Forelimb muscle (tissue), 1 donor: ENCODE data around the gene LINS1. TPM values are rescaled to one million over a fixed set of nuclear protein-coding genes. Genes with fewer than 3 reads are reported as not detected.

ENCODE experiments used
- DNase-seq: peaks from one replicate; pipeline ENCODE4 v3.0.0-alpha.2; 2013; ENCODE audit warnings: low read depth
- polyA plus RNA-seq: library from polyadenylated mRNA; unstranded; fragments of 120-200 nt; gene quantifications from one replicate; pipeline ENCODE4 v1.2.1, GENCODE V29; 2013; ENCODE audit not compliant: insufficient read length

Gene LINS1, protein sequence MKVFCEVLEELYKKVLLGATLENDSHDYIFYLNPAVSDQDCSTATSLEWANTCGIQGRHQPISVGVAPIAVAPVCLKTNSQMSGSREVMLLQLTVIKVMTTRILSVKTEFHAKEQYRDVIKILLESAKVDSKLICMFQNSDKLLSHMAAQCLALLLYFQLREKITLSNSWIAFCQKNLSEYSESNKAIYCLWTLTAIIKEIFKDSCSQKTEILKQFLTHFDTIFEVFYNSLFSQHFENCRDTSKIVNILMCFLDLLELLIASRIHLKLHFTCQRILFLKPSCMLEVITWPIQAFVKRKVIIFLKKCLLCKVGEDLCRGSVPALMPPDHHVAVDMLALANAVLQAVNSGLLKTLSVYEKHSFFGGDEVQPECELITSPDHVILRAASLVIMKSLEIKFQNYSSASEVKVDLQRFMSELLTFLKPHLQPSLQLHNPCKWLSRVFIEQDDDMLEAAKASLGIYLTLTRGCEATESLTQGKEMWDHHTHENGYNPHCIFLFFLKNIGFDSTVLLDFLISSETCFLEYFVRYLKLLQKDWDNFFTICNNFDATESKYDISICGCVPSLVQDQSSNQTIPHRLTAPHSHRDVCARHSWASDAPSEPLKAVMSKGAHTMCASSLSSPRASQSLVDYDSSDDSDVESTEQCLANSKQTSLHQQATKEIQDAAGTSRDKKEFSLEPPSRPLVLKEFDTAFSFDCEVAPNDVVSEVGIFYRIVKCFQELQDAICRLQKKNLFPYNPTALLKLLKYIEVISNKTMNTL
- 14.6 TPM for polyA plus RNA-seq

GRCh38 chr15:100602064-100602822, at the start of gene LINS1, which contains the start of gene ASB7:
TSS of gene LINS1 (minus strand) at chr15:100602184. CDS start at chr15:100580842, 21,342 bp downstream.
TSS of gene ASB7 (plus strand) at chr15:100602589. CDS start at chr15:100612217, 9,628 bp downstream.
- peak; percentile 100 for DNase-seq

GRCh38 chr15:100651253-100651652, 49.3 kb upstream of the LINS1 start:
- peak; percentile 53 for DNase-seq

DNA sequence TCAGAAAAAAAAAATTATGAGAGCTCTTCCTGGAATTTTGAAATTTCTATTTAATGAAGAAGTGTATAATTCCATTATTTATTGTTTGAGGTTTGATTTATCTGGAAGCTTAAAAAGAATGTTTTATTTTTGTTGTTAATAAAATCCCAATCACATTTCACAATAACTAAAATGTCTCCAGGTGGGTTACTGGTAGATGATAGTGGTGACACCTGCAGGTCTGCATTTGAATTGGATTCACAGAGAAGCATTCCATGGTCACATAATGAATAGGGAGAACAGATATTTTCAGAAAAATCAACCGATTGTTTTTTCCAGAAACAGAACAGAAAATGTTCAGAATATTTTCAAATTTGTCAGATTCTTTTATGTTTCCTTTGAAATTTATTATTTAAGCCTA, 48.7 kb upstream of the LINS1 start:
- no peak for DNase-seq

GRCh38 chr15:100648951-100649350, 47.0 kb upstream of the LINS1 start:
- no peak for DNase-seq

DNA sequence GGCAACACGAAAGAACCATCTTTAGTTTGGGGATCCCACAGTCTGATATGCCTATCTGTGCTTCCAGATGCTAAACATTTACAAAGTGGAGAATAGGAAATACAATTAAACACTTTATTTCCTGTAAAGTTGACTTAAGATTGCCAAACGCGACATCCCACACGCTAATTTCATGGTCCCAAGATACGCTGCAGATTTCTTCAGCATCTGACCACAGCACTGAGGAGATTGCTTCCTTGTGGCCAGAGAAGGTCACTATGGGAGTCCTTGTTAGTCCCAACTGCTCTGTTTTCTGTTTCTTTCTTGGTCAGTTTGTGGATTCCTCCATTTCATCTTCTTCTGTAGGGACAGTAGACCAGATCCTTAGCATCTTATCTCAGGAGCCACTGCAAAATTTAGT, 43.7 kb upstream of the LINS1 start:
- no peak for DNase-seq

DNA sequence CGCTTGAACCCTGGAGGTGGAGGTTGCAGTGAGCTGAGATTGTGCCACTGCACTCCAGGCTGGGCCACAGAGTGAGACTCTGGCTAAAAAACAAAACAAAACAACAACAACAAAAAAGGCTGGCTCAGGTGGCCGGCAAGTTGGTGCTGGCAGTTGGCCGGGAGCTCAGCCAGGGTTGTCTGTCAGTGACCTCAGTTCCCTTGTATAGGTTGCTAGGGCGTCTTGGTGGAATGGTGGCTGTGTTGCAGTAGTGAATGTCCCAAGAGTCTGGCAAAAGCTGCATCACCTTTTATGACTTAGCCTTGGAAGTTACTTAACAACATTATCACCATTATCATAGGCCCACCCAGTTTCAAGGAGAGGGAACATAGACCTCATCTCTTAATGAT, 41.0 kb upstream of the LINS1 start:
- no peak for DNase-seq

DNA sequence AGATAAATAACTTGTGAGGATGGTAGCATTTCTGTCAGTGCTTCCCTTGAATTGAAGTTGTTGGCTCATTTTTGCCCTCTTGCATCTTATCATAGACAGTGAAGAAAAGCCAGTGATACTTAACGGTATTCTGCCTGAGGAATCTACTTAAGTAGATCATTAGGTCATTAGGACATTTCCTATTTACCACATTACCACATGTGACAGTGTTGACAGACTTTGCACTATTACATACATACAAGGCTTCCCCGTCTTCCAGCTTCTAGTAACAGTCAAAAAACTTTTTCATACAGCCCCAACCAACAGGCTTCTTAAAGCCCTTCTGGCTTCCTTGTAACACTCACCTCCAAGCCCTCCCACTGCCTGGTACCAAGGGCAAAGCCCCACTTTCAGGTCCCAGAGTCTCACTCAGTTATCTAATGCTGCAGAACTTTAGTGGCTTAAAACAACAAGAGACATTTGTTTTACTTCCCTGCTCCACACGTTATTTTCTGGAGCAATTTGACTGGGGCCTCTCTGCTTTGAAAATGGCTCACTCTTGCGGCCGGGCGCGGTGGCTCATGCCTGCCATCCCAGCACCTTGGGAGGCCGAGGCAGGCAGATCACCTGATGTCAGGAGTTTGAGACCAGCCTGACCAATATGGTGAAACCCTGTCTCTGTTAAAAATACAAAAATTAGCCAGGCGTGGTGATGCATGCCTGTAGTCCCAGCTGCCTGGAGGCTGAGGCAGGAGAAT, 40.4 kb upstream of the LINS1 start:
- DNase-seq, result no peak

DNA sequence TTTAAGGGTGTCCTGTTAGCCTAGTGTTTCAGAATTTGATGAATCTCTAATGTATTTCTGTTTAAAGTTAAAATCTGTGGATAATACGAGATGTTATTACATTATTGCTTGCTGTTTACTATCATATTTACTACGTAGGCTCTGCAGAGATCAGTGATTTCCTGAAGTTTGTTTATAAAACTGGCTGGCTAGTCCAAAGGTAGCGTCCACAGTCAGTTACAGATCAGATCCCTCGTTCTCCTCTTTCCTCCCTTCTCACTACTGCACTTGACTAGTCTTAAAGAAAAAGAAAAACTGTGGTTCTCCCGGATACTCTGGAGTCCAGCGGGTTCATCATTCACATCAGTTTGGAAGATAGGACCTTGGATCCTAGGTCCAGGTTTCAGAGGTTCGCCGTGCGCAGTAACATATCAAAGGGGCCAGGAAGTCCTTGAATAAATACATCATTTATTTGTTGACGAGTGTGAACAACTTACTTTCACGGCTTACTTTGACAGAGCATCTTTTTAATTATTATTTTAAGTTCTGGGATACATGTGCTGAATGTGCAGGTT, 36.3 kb upstream of the LINS1 start:
- no peak for DNase-seq

DNA sequence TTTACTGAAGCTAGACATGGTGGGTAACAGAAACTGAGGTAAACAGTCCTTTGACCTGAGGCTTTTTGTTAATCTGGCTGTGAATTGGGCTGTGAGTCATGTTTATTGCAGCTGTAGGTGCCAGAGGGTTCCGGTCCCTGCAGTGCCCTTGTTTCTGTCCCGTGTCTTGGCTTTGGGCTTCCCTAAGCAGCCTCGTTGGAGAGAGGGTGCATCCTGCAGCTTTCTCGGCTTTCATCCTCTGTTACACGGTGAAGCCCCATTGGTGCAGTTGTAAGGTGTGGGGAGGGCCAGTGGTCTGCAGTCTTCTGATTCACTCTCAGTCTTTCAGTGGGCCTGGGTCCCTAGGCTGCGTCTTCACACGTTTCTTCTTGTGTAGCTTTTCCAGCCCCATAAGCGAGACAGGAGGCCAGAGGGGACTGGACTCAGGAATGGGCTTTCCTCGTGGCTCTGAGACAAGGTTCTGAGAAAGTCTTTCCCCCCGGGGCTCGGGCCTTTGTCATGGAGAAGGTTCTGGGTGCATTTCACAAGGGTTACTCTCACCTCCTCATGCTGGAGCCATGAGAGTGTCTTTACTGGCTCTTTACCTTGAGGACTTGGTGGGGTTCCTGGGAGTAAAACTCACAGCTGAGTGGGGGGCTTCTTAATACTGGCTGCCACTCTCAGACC, 33.6 kb upstream of the LINS1 start:
- DNase-seq, result no peak

DNA sequence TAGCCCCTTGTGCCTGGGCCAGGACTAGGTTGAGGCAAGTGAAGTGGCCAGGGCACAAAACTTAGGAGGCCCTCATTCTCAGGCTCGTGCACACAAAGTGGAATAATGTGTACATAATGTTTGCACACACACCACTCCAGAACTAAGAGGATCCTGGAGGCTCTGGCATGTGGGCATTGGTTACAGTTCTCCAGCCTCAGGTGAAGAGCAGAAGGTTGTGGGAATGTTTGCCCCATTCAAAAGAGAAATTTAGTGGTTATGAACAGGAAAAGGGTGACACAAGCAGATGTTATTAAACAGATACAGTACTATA, 31.7 kb upstream of the LINS1 start:
- no peak for DNase-seq

GRCh38 chr15:100631831-100632230, 29.8 kb upstream of the LINS1 start:
- DNase-seq, result no peak

DNA sequence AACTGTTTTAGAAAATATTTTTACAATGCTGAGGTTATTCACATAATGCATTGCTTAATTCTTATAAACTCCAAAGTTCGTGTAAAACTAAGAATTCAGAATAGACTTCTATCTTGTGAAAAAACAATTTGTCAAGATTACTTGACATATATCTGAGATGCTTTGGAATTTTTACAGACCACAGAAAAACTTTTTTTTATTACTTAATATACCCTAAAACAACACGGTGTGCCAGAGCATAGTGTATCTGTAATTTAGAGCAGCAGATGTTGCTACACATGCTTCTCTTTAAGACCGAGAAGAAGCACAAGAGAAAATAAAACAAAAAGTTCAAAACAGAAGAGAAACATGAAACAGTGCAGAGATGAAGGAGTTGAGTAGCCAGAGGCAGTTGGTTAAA, 26.8 kb upstream of the LINS1 start:
- no peak for DNase-seq

DNA sequence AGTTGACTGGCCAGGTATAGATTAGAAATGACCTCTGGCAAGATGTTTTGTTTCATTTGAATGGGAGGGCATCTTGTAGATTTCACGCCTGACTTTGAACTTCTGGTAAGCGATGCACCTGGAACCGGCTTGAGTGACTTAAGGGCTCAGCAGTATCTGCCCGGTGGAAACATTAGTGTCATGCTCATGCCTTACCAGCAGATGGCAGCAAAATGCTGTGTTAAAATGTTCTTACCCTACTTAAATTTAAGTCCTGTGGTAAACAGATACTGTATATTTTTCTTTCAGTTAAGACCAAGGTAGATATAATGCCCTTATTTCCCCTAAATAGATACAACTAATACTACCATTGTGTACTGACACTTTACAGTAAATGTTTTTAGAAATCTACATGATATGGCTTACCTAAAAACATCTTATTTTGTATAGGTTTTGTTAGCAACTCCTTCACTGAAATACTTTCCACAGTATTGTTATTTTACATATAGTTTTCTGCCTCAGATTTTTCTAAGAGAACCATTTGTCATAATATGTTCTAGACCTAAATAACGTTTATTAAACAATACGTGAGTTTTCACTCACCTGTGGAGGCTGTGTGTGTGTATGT, 25.9 kb upstream of the LINS1 start:
- peak; percentile 68 for DNase-seq

GRCh38 chr15:100623301-100623700, 21.3 kb upstream of the LINS1 start:
- no peak for DNase-seq

DNA sequence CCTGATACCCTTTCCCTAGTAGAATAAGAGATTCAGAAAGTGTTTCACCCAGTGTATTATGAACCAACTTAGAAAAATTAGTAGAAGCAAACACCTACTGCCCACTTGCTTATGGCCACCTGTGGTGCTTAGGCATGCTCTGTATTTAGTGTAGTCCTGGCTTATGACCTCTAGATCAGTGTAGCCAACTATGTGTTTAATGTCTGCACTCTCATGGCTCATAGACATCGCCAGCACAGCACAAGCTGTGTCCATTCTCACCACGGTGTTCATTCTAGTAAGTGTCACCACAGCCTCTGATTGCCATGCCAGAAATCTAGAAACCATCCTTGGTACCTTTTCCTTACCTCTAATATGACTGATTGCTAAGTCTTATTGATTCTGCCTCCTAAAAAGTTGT, 14.7 kb upstream of the LINS1 start:
- DNase-seq, result no peak

DNA sequence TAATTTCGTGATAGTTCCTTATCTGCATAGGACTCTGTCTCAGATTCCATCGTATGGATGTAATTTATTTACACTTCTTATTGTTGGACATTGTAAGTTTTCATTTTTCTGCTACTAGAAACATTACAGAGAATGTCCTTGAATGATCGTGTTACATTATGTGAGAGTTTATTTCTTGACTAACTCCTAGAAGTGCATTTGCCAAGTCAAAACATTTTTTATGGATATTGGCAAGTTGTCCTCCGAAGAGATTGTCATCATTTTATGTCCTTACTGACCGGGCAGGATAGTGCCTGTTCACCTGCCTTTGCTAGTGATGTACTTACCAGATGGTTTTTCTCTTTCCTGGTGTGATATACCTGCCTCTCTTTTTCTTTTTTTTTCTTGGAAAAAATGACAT, 13.8 kb upstream of the LINS1 start:
- no peak for DNase-seq

- DNase-seq, result no peak
Measured at GRCh38 chr15:100614918-100615317, 12.9 kb upstream of the LINS1 start.

GRCh38 chr15:100614336-100614735, 12.4 kb upstream of the LINS1 start:
- no peak for DNase-seq

DNA sequence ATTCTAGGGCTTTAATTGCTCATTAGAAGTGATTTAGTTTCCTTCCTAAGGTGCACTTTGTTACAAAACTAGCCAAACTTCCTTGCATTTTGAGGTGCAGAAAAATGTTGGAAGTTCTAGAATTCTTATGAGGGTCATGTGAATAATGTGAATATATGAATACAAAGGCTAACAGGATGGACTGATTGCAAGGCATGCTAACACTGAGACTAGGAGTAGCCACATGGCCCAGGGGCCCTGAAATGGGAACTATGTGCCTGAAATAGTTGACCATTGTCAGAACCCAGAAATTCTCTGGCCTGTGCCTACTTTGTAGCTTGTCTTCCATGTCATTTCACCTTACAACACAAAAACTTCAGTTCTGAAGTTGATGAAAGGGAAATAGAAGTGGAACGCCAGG, 11.2 kb upstream of the LINS1 start:
- DNase-seq, result no peak

DNA sequence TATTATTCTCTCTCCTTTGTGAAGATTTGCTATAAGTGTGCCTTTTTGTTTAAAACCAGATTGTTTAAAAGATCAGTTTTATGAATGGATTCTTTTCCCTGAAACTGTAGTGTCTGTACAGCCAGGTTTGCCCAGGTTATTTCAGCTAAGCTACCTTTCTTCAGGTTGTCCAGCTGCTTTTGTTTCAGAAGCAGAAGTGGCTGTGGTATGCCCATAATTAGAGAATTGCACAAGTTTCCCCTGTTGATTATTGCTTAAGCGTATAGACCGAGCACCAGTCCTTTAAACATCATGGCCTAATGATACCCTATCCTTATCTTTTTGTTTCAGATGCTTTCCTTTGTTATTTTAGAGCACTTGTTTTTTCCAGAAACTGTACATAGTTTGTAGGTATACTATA, 10.6 kb upstream of the LINS1 start:
- DNase-seq, result no peak
